Liver (tissue), 9 donors: ENCODE data around the gene DSTYK. TPM values are rescaled to one million over a fixed set of nuclear protein-coding genes. Genes with fewer than 3 reads are reported as not detected.

ENCODE experiments used
- DNase-seq: peaks from one replicate; pipeline ENCODE4 v3.0.0-alpha.2; 2017; ENCODE audit warnings: low spot score
- H3K27ac ChIP-seq, 2 donors: one replicate each; pipeline ENCODE4 v1.7.0; 2013; ENCODE audit warnings: inconsistent platforms in 2 of 2, low read length in 2 of 2, control low read depth in 1 of 2, low read depth in 1 of 2, mild to moderate bottlenecking in 1 of 2
- H3K27me3 ChIP-seq, 4 donors: one replicate each; pipeline versions ENCODE4 v1.6.1 to v1.7.0; 2013; ENCODE audit warnings: low read length in 3 of 4, inconsistent platforms in 1 of 4, mild to moderate bottlenecking in 1 of 4, moderate library complexity in 1 of 4; ENCODE audit not compliant: control insufficient read depth in 4 of 4, insufficient read depth in 4 of 4
- H3K36me3 ChIP-seq, 4 donors: one replicate each; pipeline versions ENCODE4 v1.6.1 to v1.7.0; 2013; ENCODE audit warnings: low read length in 3 of 4, mild to moderate bottlenecking in 3 of 4, low read depth in 1 of 4, moderate library complexity in 1 of 4; ENCODE audit not compliant: control insufficient read depth in 4 of 4, insufficient read depth in 3 of 4
- H3K4me1 ChIP-seq, 4 donors: one replicate each; pipeline versions ENCODE4 v1.6.1 to v1.7.0; 2013; ENCODE audit warnings: low read length in 3 of 4, mild to moderate bottlenecking in 3 of 4, moderate library complexity in 1 of 4; ENCODE audit not compliant: control insufficient read depth in 4 of 4, insufficient read depth in 4 of 4
- H3K4me3 ChIP-seq, 3 donors: one replicate each; pipeline versions ENCODE4 v1.6.1 to v1.7.0; 2013; ENCODE audit warnings: low read length in 3 of 3, control low read depth in 1 of 3, low read depth in 1 of 3, mild to moderate bottlenecking in 1 of 3
- H3K9ac ChIP-seq, 2 donors: one replicate each; pipeline ENCODE4 v1.7.0; 2013; ENCODE audit warnings: low read length in 2 of 2, mild to moderate bottlenecking in 2 of 2, moderate library complexity in 2 of 2, control low read depth in 1 of 2, low read depth in 1 of 2
- H3K9me3 ChIP-seq, 4 donors: one replicate each; pipeline versions ENCODE4 v1.6.1 to v1.7.0; 2013; ENCODE audit warnings: low read length in 3 of 4; ENCODE audit not compliant: control insufficient read depth in 4 of 4
- ATF3 ChIP-seq: IDR thresholded peaks from 2 replicates; pipeline ENCODE4 v1.6.1; 2016; ENCODE audit warnings: antibody characterized with exemption
- CTCF ChIP-seq: fragments of 150-350 bp; IDR thresholded peaks from 2 replicates; pipeline ENCODE4 v1.5.1; 2017; ENCODE audit warnings: improper control_type of control experiment, low read depth, low read length; ENCODE audit not compliant: missing input control
- EGR1 ChIP-seq, 2 donors: IDR thresholded peaks; 2 replicates each; pipeline ENCODE4 v1.6.1; 2016 to 2018; ENCODE audit warnings: antibody characterized with exemption in 2 of 2, low read depth in 2 of 2
- FOXA1 ChIP-seq: IDR thresholded peaks from 2 replicates; pipeline ENCODE4 v1.6.1; 2016; ENCODE audit warnings: antibody characterized with exemption
- FOXA2 ChIP-seq: IDR thresholded peaks from 2 replicates; pipeline ENCODE4 v1.6.1; 2016; ENCODE audit warnings: antibody characterized with exemption
- GABPA ChIP-seq, 2 donors: IDR thresholded peaks in 1 of 2; conservative IDR thresholded peaks in 1 of 2; 2 replicates each; pipeline ENCODE4 v1.6.1; 2016; ENCODE audit warnings: antibody characterized with exemption in 2 of 2, mild to moderate bottlenecking in 1 of 2, moderate library complexity in 1 of 2
- HNF4A ChIP-seq, 2 donors: conservative IDR thresholded peaks; 2 replicates each; pipeline ENCODE4 v1.6.1; 2016; ENCODE audit warnings: antibody characterized with exemption in 2 of 2, mild to moderate bottlenecking in 2 of 2
- HNF4G ChIP-seq: IDR thresholded peaks from 2 replicates; pipeline ENCODE4 v1.6.1; 2016; ENCODE audit warnings: antibody characterized with exemption
- JUND ChIP-seq, 2 donors: IDR thresholded peaks; 2 replicates each; pipeline ENCODE4 v1.6.1; 2016; ENCODE audit warnings: antibody characterized with exemption in 2 of 2
- NR2F2 ChIP-seq: IDR thresholded peaks from 2 replicates; pipeline ENCODE4 v1.6.1; 2016; ENCODE audit warnings: antibody characterized with exemption
- RAD21 ChIP-seq, 2 donors: IDR thresholded peaks; 2 replicates each; pipeline ENCODE4 v1.6.1; 2016; ENCODE audit warnings: antibody characterized with exemption in 2 of 2, mild to moderate bottlenecking in 2 of 2
- REST ChIP-seq: IDR thresholded peaks from 2 replicates; pipeline ENCODE4 v1.6.1; 2016; ENCODE audit warnings: antibody characterized with exemption, mild to moderate bottlenecking
- RXRA ChIP-seq, 2 donors: IDR thresholded peaks; 2 replicates each; pipeline ENCODE4 v1.6.1; 2017 to 2018; ENCODE audit warnings: antibody characterized with exemption in 2 of 2, mild to moderate bottlenecking in 1 of 2
- SP1 ChIP-seq: IDR thresholded peaks from 2 replicates; pipeline ENCODE4 v1.6.1; 2018; ENCODE audit warnings: antibody characterized with exemption, mild to moderate bottlenecking
- TAF1 ChIP-seq: conservative IDR thresholded peaks from 2 replicates; pipeline ENCODE4 v1.6.1; 2016; ENCODE audit warnings: antibody characterized with exemption, mild to moderate bottlenecking
- YY1 ChIP-seq: IDR thresholded peaks from 2 replicates; pipeline ENCODE4 v1.6.1; 2016; ENCODE audit warnings: antibody characterized with exemption, mild to moderate bottlenecking
- ZBTB33 ChIP-seq: IDR thresholded peaks from 2 replicates; pipeline ENCODE4 v1.6.1; 2016; ENCODE audit warnings: antibody characterized with exemption
- WGBS: extraction: QIAGEN DNeasy Blood & Tissue Kit; methylation state at CpG from one replicate; pipeline ENCODE4 v1.1.7; 2013; 5-methylcytosine and 5-hydroxymethylcytosine counted together
- polyA plus RNA-seq, 2 donors: library from polyadenylated mRNA; stranded (reverse) in 1 of 2; unstranded in 1 of 2; fragments of 200-250 nt in 1 of 2; fragments of >200 nt in 1 of 2; fragmentation: Nextera tagmentation in 1 of 2; extraction: Ambion mirVana in 1 of 2; gene quantifications; one replicate each; pipeline versions ENCODE4 v1.2.1 to v1.2.3, GENCODE V29; 2013 to 2015
- total RNA-seq, 2 donors: library from RNA; depleted of rRNA; stranded (reverse); fragments of >200 nt; gene quantifications; one replicate each; pipeline ENCODE4 v1.2.3, GENCODE V29; 2014
- TF ChIP-seq, protein P1 (sequence below): IDR thresholded peaks from 2 replicates; pipeline ENCODE4 v1.6.1; 2016; ENCODE audit warnings: antibody characterized with exemption
- donor health status: healthy.
- donor health status: healthy.
- donor health status: healthy.
- donor health status: healthy.
- donor health status: healthy.

DSTYK gene
- total and polyA plus RNA-seq, 4 donors = 1.5 to 9.9 (median 3.0) TPM

DNA sequence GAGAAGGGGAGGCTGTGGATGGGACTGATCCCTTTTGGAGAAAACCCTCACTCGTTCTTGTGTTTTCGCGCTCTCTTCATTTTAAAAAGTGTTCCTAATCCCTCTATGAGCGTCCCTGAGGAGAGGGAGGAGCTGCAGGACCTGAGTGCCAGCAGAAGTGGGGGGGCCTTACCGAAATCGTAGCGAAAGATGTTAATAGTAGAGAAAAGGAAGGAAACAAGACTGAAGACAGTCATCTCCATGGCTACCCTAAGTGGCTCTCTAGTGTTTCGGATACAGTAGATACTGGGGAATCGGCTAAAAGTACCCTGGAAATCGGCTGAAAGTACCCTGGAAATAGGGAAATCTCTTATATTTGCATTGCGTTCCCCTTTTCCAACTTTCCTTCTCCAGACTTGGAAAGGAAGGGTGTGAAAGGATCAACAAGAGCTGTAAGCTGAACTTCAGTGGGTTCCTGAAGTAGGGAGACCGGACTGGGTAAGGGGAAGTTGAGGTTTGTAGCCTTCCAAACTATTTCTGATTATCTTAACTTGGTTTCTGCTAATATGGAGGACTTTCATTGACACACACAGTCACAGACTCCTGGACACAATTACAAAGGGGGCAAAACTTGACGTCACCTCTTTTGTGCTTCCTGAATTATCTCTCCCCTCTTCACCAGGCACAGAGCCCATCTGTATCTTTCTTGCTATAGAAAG is 486 bp upstream of the DSTYK start:
- Histone ChIP-seq H3K27me3 (no peaks in the 10 kb centered on the region), H3K9ac (no peak overlapping the region), H3K9me3 (no peaks in the 10 kb centered on the region), H3K4me3 (peak overlapping the region in 2 of 3 donors; percentile 76 to 87), H3K27ac (peak overlapping the region; percentile 78 to 92), H3K4me1 (peaks cover 3 to 12% (median 5%) of the 10 kb centered on the region in 4 donors), H3K36me3 (no peaks in the 10 kb centered on the region)
- no peak for TF ChIP-seq EGR1 (IDR thresholded peaks at IDR 0.05; ENCODE audit: low read depth in 2 of 2)
- 50% methylated on average over 13 of the region's 13 CpGs for WGBS
- DNase-seq = no peak

GRCh38 chr1:205210756-205211168 is 740 bp downstream of the DSTYK start:
- no peak for DNase-seq
- no peaks in the 10 kb centered on the region for H3K9me3 ChIP-seq
- peak overlapping the region; percentile 47 to 88 for H3K9ac ChIP-seq
- H3K27me3 ChIP-seq = no peaks in the 10 kb centered on the region
- under 1% methylated on average over 31 of the region's 31 CpGs for WGBS
- peak overlapping the region; percentile 76 to 93 (median 87) for H3K4me3 ChIP-seq
- TF ChIP-seq CTCF = no peak
- no peak for TF ChIP-seq SP1
- no peak for TF ChIP-seq NR2F2
- TF ChIP-seq HNF4A (conservative IDR thresholded peaks at IDR 0.05) = no peak
- no peak for TF ChIP-seq TAF1
- TF ChIP-seq FOXA2 = no peak
- no peak for TF ChIP-seq YY1
- no peak for TF ChIP-seq HNF4G
- no peak for TF ChIP-seq FOXA1
- TF ChIP-seq JUND (IDR thresholded peaks at IDR 0.05) = no peak
- TF ChIP-seq RXRA (IDR thresholded peaks at IDR 0.05) = no peak
- no peak for TF ChIP-seq REST
- TF ChIP-seq RAD21 (IDR thresholded peaks at IDR 0.05) = no peak
- TF ChIP-seq ATF3 = no peak
- TF ChIP-seq, protein P1, sequence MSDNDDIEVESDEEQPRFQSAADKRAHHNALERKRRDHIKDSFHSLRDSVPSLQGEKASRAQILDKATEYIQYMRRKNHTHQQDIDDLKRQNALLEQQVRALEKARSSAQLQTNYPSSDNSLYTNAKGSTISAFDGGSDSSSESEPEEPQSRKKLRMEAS = no peak
- no peak for TF ChIP-seq ZBTB33
- no peak for TF ChIP-seq EGR1 (IDR thresholded peaks at IDR 0.05; ENCODE audit: low read depth in 2 of 2)
- no peak for TF ChIP-seq GABPA (IDR thresholded peaks at IDR 0.05 in 1 of 2, conservative IDR thresholded peaks at IDR 0.05 in 1 of 2)
- no peaks in the 10 kb centered on the region for H3K36me3 ChIP-seq
- peak overlapping the region; percentile 78 to 92 for H3K27ac ChIP-seq
- peaks cover 3 to 12% (median 5%) of the 10 kb centered on the region in 4 donors for H3K4me1 ChIP-seq
